ENCODE results near the gene SLC7A5.

The SLC7A5 gene

GRCh38 chr16:87848676-87849345 lies 20.5 kb downstream of the SLC7A5 start:
- H3K27me3 ChIP-seq (ENCODE audit: control insufficient read depth, insufficient read depth, low read length): no peaks in the 10 kb centered on the region
- no peak overlapping the region for H3K27ac ChIP-seq (ENCODE audit: low read depth, low read length)
- peaks cover 22% of the 10 kb centered on the region for H3K4me1 ChIP-seq (ENCODE audit: control insufficient read depth, insufficient read depth, low read length)
- H3K4me3 ChIP-seq (ENCODE audit: low read depth, low read length): no peak overlapping the region
- H3K9ac ChIP-seq (ENCODE audit: low read depth, low read length): no peak overlapping the region
- H3K9me3 ChIP-seq (ENCODE audit: control insufficient read depth, insufficient read depth, low read length): no peaks in the 10 kb centered on the region
- peaks cover 52% of the 10 kb centered on the region for H3K36me3 ChIP-seq (ENCODE audit: control insufficient read depth, insufficient read depth, low read length)

GRCh38 chr16:87847785-87848675 lies 21.3 kb downstream of the SLC7A5 start:
- H3K27me3 ChIP-seq (ENCODE audit: control insufficient read depth, insufficient read depth, low read length): no peaks in the 10 kb centered on the region
- H3K27ac ChIP-seq (ENCODE audit: low read depth, low read length): no peak overlapping the region
- H3K4me3 ChIP-seq (ENCODE audit: low read depth, low read length): no peak overlapping the region
- H3K9me3 ChIP-seq (ENCODE audit: control insufficient read depth, insufficient read depth, low read length): no peaks in the 10 kb centered on the region
- peaks cover 17% of the 10 kb centered on the region for H3K4me1 ChIP-seq (ENCODE audit: control insufficient read depth, insufficient read depth, low read length)
- H3K9ac ChIP-seq (ENCODE audit: low read depth, low read length): no peak overlapping the region
- H3K36me3 ChIP-seq (ENCODE audit: control insufficient read depth, insufficient read depth, low read length): peaks cover 54% of the 10 kb centered on the region

DNA sequence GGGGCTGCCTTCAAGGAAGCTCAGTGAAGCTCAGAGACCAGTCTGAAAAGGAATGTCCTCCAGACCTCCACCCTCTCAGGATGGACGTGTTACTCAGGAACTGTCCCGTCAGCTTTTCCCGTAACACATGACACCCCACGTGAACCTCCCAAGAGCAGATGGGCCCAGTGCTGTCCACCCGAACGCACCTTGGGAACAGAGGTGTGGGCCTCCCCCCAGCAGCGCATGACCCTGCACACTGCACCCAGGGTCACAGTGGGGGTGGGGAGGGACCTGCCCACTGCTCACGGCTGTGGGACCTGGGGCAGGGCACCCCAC lies 21.9 kb downstream of the SLC7A5 start:
- Histone ChIP-seq H3K27me3 (ENCODE audit: control insufficient read depth, insufficient read depth, low read length) (no peaks in the 10 kb centered on the region), H3K9ac (ENCODE audit: low read depth, low read length) (no peak overlapping the region), H3K27ac (ENCODE audit: low read depth, low read length) (no peak overlapping the region), H3K4me1 (ENCODE audit: control insufficient read depth, insufficient read depth, low read length) (peaks cover 11% of the 10 kb centered on the region), H3K4me3 (ENCODE audit: low read depth, low read length) (no peak overlapping the region), H3K9me3 (ENCODE audit: control insufficient read depth, insufficient read depth, low read length) (no peaks in the 10 kb centered on the region), H3K36me3 (ENCODE audit: control insufficient read depth, insufficient read depth, low read length) (peaks cover 60% of the 10 kb centered on the region)

GRCh38 chr16:87846705-87847466 lies 22.4 kb downstream of the SLC7A5 start:
- no peak overlapping the region for H3K9ac ChIP-seq (ENCODE audit: low read depth, low read length)
- no peak overlapping the region for H3K4me3 ChIP-seq (ENCODE audit: low read depth, low read length)
- no peak overlapping the region for H3K27ac ChIP-seq (ENCODE audit: low read depth, low read length)
- no peaks in the 10 kb centered on the region for H3K9me3 ChIP-seq (ENCODE audit: control insufficient read depth, insufficient read depth, low read length)
- peaks cover 5% of the 10 kb centered on the region for H3K4me1 ChIP-seq (ENCODE audit: control insufficient read depth, insufficient read depth, low read length)
- H3K27me3 ChIP-seq (ENCODE audit: control insufficient read depth, insufficient read depth, low read length): no peaks in the 10 kb centered on the region
- peaks cover 63% of the 10 kb centered on the region for H3K36me3 ChIP-seq (ENCODE audit: control insufficient read depth, insufficient read depth, low read length)

DNA sequence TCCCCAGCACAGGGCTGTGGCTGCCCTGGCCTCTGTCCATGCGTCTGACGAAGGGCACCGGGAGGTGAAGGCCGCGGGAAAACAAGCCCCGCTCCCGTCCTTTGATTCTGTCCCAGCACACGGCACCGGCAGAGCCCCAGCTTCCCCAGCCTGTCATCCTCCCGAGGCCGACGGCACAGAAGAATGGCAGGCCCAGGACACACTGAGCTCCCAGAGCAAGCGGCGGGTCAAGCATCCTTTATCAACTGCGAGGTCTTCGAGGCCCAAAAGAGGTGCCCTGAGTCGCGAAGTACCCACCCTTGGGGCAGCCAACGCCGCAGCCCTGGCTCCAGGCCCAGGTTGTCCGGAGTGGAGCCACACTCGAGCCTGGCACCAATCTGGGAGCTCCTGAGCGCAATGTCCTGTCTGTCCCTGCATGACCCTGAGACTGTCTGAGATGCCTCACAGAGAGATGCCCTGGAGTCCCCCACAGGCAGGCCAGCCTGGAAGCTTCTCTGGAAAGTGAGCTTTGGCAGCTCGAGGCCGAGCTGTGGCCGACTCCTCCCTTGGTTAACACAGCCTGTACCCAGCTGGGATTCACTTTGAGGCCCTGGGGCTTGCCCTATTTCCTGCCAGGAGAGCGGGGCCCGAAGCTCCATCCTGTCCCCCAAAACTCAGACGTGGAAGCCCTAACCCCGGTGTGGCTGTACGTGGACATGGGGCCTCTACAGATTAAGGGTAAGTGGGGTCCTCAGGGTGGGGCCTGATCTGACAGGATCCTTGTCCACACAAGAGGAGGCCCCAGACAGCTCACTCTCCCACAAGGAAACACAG lies 23.3 kb downstream of the SLC7A5 start:
- Histone ChIP-seq H3K9ac (ENCODE audit: low read depth, low read length) (no peak overlapping the region), H3K27me3 (ENCODE audit: control insufficient read depth, insufficient read depth, low read length) (no peaks in the 10 kb centered on the region), H3K27ac (ENCODE audit: low read depth, low read length) (no peak overlapping the region), H3K4me1 (ENCODE audit: control insufficient read depth, insufficient read depth, low read length) (peaks cover 2% of the 10 kb centered on the region), H3K4me3 (ENCODE audit: low read depth, low read length) (no peak overlapping the region), H3K9me3 (ENCODE audit: control insufficient read depth, insufficient read depth, low read length) (no peaks in the 10 kb centered on the region), H3K36me3 (ENCODE audit: control insufficient read depth, insufficient read depth, low read length) (peaks cover 63% of the 10 kb centered on the region)

- no peaks in the 10 kb centered on the region for H3K27me3 ChIP-seq (ENCODE audit: control insufficient read depth, insufficient read depth, low read length)
- H3K9ac ChIP-seq (ENCODE audit: low read depth, low read length): no peak overlapping the region
- no peaks in the 10 kb centered on the region for H3K4me1 ChIP-seq (ENCODE audit: control insufficient read depth, insufficient read depth, low read length)
- H3K9me3 ChIP-seq (ENCODE audit: control insufficient read depth, insufficient read depth, low read length): no peaks in the 10 kb centered on the region
- H3K4me3 ChIP-seq (ENCODE audit: low read depth, low read length): no peak overlapping the region
- no peak overlapping the region for H3K27ac ChIP-seq (ENCODE audit: low read depth, low read length)
- H3K36me3 ChIP-seq (ENCODE audit: control insufficient read depth, insufficient read depth, low read length): peaks cover 63% of the 10 kb centered on the region
These were observed 24.1 kb downstream of the SLC7A5 start for GRCh38 chr16:87845213-87845612.

- Histone ChIP-seq H3K36me3 (ENCODE audit: control insufficient read depth, insufficient read depth, low read length) (peaks cover 65% of the 10 kb centered on the region), H3K4me1 (ENCODE audit: control insufficient read depth, insufficient read depth, low read length) (no peaks in the 10 kb centered on the region), H3K27ac (ENCODE audit: low read depth, low read length) (no peak overlapping the region), H3K27me3 (ENCODE audit: control insufficient read depth, insufficient read depth, low read length) (no peaks in the 10 kb centered on the region), H3K4me3 (ENCODE audit: low read depth, low read length) (no peak overlapping the region), H3K9ac (ENCODE audit: low read depth, low read length) (no peak overlapping the region), H3K9me3 (ENCODE audit: control insufficient read depth, insufficient read depth, low read length) (no peaks in the 10 kb centered on the region)
These were observed 24.5 kb downstream of the SLC7A5 start for GRCh38 chr16:87844809-87845208.

- Histone ChIP-seq H3K27ac (ENCODE audit: low read depth, low read length) (no peak overlapping the region), H3K4me1 (ENCODE audit: control insufficient read depth, insufficient read depth, low read length) (no peaks in the 10 kb centered on the region), H3K9ac (ENCODE audit: low read depth, low read length) (no peak overlapping the region), H3K9me3 (ENCODE audit: control insufficient read depth, insufficient read depth, low read length) (no peaks in the 10 kb centered on the region), H3K27me3 (ENCODE audit: control insufficient read depth, insufficient read depth, low read length) (no peaks in the 10 kb centered on the region), H3K4me3 (ENCODE audit: low read depth, low read length) (no peak overlapping the region), H3K36me3 (ENCODE audit: control insufficient read depth, insufficient read depth, low read length) (peaks cover 65% of the 10 kb centered on the region)
These were observed 25.1 kb downstream of the SLC7A5 start for GRCh38 chr16:87844120-87844733.

DNA sequence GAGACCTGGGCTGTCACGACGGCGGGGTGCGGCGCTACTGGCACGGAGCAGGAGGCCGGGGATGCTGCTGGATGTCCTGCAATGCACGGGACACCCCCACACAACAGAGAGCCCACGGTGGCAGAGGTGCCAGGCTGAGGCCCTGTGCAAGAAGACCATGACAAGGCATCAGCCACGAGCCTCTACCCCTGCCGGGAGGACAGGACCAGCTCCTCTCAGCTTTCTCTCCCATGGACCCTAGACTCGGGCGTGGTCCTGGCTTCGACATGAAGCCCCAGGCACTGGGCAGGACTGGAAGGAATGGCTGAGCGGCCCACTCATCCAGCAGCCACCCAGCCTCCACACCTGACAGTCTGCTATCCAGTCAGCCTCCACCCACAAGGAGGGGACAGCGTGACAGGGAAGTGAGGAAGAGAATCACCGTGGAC lies 25.6 kb downstream of the SLC7A5 start:
- H3K9me3 ChIP-seq (ENCODE audit: control insufficient read depth, insufficient read depth, low read length): no peaks in the 10 kb centered on the region
- no peak overlapping the region for H3K27ac ChIP-seq (ENCODE audit: low read depth, low read length)
- H3K4me1 ChIP-seq (ENCODE audit: control insufficient read depth, insufficient read depth, low read length): no peaks in the 10 kb centered on the region
- no peaks in the 10 kb centered on the region for H3K27me3 ChIP-seq (ENCODE audit: control insufficient read depth, insufficient read depth, low read length)
- no peak overlapping the region for H3K9ac ChIP-seq (ENCODE audit: low read depth, low read length)
- no peak overlapping the region for H3K4me3 ChIP-seq (ENCODE audit: low read depth, low read length)
- peaks cover 65% of the 10 kb centered on the region for H3K36me3 ChIP-seq (ENCODE audit: control insufficient read depth, insufficient read depth, low read length)

GRCh38 chr16:87842209-87842869 lies 27.0 kb downstream of the SLC7A5 start:
- no peak overlapping the region for H3K9ac ChIP-seq (ENCODE audit: low read depth, low read length)
- no peaks in the 10 kb centered on the region for H3K9me3 ChIP-seq (ENCODE audit: control insufficient read depth, insufficient read depth, low read length)
- H3K27ac ChIP-seq (ENCODE audit: low read depth, low read length): no peak overlapping the region
- no peaks in the 10 kb centered on the region for H3K4me1 ChIP-seq (ENCODE audit: control insufficient read depth, insufficient read depth, low read length)
- H3K36me3 ChIP-seq (ENCODE audit: control insufficient read depth, insufficient read depth, low read length): peaks cover 64% of the 10 kb centered on the region
- no peaks in the 10 kb centered on the region for H3K27me3 ChIP-seq (ENCODE audit: control insufficient read depth, insufficient read depth, low read length)
- H3K4me3 ChIP-seq (ENCODE audit: low read depth, low read length): no peak overlapping the region

Data from HUES48 (cell line).